ENCODE data around the gene CALHM1.
"Not testable (repeated sequence)": the region's sequence is repeated elsewhere in the genome, so short reads cannot be mapped to it uniquely, and the experiment has no call there.

CALHM1 gene

DNA sequence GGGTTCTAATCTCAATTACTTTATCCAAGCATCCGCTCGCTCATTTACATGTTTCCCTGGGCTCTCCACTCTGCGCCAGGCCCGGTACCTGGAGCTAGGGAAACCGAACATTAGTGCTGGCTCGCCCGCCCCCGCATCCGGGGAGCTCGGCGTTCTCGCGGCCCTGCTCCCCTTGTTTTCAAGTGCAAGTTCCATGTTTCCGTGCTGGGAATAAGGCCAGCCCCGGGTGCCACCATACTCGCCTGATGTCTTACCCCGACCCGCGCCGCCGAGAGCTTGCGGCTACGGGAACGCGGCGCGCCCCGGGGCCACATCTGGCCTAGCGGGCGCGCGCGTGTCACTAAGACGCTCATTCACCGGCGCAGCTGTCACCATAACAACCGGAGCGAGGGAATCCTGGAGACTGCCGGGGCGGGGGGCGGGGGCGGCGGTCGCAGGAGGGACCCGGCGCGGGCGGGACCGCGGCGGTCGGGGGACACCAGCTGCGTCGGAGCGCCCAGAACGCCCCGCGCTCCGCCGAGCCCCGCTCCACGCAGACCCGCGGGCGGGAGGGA lies 34.7 kb upstream of the CALHM1 start, which contains the start of gene NEURL1:
NEURL1 (plus strand) TSS at position 344 of the 554 bp plus-strand sequence. CDS start 683 bp downstream, outside the sequence.
- TF ChIP-seq, protein P1, sequence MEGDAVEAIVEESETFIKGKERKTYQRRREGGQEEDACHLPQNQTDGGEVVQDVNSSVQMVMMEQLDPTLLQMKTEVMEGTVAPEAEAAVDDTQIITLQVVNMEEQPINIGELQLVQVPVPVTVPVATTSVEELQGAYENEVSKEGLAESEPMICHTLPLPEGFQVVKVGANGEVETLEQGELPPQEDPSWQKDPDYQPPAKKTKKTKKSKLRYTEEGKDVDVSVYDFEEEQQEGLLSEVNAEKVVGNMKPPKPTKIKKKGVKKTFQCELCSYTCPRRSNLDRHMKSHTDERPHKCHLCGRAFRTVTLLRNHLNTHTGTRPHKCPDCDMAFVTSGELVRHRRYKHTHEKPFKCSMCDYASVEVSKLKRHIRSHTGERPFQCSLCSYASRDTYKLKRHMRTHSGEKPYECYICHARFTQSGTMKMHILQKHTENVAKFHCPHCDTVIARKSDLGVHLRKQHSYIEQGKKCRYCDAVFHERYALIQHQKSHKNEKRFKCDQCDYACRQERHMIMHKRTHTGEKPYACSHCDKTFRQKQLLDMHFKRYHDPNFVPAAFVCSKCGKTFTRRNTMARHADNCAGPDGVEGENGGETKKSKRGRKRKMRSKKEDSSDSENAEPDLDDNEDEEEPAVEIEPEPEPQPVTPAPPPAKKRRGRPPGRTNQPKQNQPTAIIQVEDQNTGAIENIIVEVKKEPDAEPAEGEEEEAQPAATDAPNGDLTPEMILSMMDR (IDR thresholded peaks at IDR 0.05; ENCODE audit: insufficient read depth, low read depth, low read length, missing control alignments) = no peak
- peak within 1 kb of the TSS; percentile 25 for H3K4me3 ChIP-seq (ENCODE audit: low read length)
- DNase-seq (ENCODE audit: low read depth) = peak; percentile 13

DNA sequence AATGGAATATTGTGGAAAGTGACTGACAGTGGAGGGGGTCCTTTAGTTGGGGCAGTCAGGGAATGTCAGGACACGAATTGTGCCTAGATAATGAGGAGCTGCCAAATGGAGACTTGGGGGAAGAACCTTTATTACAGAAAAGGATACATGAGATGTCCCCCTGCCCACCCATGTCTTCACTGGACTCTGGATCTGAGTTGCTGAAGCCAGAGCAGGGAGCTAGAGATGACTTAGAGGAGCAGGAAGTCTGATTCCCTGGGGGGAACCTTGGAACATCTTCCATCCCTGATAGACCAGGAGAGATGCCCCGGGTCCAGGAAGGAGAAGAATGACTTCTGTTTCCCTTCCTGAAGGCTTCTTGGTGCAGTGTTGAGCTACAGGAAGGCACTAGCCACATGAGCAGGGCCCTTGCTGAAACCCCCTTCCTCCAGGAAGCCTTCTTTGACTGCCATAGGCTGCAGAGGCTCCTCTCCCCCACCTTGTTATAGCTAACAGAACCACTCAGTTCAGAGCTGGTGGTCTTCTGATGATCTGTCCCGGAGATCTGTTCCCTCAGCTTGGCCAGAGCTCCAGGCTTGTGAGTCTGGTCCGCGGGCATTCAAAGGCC lies 34.1 kb upstream of the CALHM1 start:
- no peak for DNase-seq (ENCODE audit: low read depth)
- no peak overlapping the region for H3K4me3 ChIP-seq (ENCODE audit: low read length)
- TF ChIP-seq, protein P1 (IDR thresholded peaks at IDR 0.05; ENCODE audit: insufficient read depth, low read depth, low read length, missing control alignments) = no peak

DNA sequence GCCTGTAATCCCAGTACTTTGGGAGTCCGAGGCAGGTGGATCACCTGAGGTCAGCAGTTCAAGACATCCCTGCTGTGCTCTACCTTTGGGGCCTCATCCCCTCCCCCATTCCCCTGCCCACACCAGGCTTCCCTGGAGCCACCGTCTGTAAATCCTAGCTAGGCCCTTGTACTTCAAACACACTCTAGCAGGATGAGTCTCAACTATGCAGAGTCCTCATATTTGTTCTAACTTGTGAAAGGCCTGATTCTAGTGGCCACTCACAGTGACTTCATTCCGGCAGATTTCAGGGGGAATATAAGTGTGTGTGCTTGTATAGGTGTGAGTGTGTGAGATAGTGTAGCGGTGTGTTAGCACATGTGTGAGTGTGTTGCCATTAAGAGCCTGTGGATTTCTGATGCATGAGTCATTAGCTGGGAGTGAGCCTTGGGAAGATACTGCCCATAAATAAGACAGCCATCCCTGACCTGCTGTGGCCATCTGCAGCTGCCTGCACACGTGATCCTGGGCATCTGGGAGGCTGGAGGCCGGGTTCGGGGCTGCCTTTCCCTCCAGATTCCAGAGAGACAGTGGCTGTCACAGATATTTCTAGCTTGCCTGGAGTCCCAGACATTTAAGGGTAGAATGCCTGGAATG lies 33.1 kb upstream of the CALHM1 start:
- peak; percentile 88 for DNase-seq (ENCODE audit: low read depth)

DNA sequence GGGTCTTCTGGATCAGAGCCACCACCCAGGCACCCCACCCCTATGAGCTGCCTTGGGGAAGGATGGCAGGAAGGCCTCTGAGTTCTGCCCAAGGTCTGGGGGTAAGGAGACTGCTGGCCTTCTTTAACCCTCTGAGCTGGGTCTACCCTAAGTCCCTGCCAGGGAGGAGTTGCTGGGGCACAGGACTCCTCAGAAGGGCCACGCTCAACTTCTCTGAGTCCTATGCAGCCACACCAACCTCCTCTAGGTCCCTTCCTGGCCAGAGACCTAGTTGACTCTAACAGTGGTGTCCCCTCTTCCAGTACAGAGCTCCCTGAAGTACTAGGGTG lies 32.2 kb upstream of the CALHM1 start:
- H3K4me3 ChIP-seq (ENCODE audit: low read length) = no peak overlapping the region
- TF ChIP-seq, protein P1 (IDR thresholded peaks at IDR 0.05; ENCODE audit: insufficient read depth, low read depth, low read length, missing control alignments) = no peak
- no peak for DNase-seq (ENCODE audit: low read depth)

More for the DNA sequence above, 33.1 kb upstream of the CALHM1 start:
- TF ChIP-seq, protein P1 (IDR thresholded peaks at IDR 0.05; ENCODE audit: insufficient read depth, low read depth, low read length, missing control alignments) = no peak
- H3K4me3 ChIP-seq (ENCODE audit: low read length) = no peak overlapping the region

DNA sequence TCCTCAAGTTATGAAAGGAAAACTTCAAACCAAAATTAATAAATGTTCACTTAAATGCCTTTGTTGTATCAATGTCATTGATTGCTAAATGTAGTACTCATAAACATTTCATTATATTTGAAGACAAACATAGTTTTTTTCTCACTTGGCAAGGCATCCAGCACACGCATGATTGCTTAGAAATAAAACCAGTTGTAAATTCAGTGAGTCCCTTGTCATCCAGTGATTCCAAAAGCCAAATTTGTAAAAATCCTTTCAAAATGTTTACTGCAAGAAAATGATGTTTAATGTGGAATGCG lies 28.7 kb upstream of the CALHM1 start:
- no peak overlapping the region for H3K4me3 ChIP-seq (ENCODE audit: low read length)
- DNase-seq (ENCODE audit: low read depth) = no peak
- TF ChIP-seq, protein P1 (IDR thresholded peaks at IDR 0.05; ENCODE audit: insufficient read depth, low read depth, low read length, missing control alignments) = no peak

DNA sequence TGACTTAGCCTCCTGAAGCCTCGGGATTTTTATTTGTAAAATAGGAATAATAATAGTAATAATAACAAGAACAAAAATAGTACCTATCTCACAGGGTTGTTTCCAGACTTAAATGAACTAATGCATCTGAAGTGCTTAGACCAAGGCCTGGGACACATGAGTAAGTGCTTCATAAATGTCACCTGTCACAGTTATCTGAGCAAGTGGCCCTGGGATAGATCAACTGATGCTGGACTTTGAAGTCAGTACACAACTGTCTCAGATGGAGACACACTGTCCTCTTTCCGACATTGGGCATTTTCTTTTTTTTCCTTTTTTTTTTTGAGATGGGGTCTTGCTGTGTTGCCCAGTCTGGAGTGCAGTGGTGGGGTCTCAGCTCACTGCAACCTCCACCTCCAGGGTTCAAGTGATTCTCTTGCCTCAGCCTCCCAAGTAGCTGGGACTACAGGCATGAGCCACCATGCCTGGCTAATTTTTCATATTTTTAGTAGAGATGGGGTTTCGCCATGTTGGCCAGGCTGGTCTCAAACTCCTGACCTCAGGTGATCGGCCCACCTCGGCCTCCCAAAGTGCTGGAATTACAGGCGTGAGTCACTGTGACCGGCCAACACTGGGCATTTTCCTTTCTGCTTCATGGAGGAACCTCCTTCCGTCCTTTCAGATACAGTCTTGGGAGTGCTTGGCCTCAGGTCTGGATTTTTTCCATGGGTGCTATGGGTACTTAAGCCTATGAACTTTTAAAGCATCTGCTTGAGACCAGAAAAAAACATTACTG lies 28.1 kb upstream of the CALHM1 start:
- H3K4me3 ChIP-seq (ENCODE audit: low read length); DNase-seq (ENCODE audit: low read depth): not testable (repeated sequence)

DNA sequence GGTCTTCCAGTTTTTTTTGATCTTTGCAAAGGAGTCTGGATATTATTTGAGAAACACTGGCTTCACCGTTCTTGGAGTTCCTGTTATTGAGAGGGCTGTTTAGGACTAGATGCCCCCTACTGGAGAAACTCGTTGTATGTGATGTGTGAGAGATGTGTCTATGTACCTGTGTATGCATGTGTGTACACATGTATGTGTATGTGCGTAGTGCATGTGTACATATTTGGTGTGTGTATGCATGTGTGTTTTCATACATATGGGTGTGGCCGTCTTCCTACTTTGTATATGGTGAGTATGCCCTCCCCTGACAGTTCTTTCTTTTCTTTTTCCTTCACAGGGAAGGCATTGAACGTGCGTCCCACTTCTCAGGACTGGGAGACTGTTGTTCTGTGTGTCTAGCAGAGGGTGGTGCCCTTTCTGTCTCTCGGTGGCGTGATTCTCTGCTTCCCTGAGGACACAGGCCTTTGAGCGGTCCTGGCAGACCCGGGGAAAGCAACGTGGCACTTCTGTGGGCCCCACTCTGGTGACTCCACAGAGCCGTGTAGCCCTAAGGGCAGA lies 23.4 kb upstream of the CALHM1 start:
- TF ChIP-seq, protein P1 (IDR thresholded peaks at IDR 0.05; ENCODE audit: insufficient read depth, low read depth, low read length, missing control alignments) = peak; percentile 65
- peak; percentile 77 for DNase-seq (ENCODE audit: low read depth)
- H3K4me3 ChIP-seq (ENCODE audit: low read length) = no peak overlapping the region
